ENCODE results near the gene RGS6. TPM values are rescaled to one million over a fixed set of nuclear protein-coding genes. Genes with fewer than 3 reads are reported as not detected.

The RGS6 gene
- total RNA-seq, 4 donors from 2014 or later: 0.84 to 3.0 (median 1.7) TPM; not detected in 1

GRCh38 chr14:72573725-72574417 lies 641.6 kb downstream of the RGS6 start:
- H3K4me3 ChIP-seq (ENCODE audit: low read depth, poor library complexity, severe bottlenecking): no peak overlapping the region
- TF ChIP-seq POLR2A (IDR thresholded peaks at IDR 0.05): no peak
- TF ChIP-seq CTCF (IDR thresholded peaks at IDR 0.05): no peak
- intact Hi-C loops (cut with DNase I; ENCODE audit: low total_unique reads): no loop called here
- DNase-seq (ENCODE audit: low spot score in 2 of 2): no peak
- 46 to 47% methylated on average over 9 of the region's 9 CpGs for WGBS, 2 donors

- intact Hi-C loops (cut with DNase I; ENCODE audit: low total_unique reads): no loop called here
- 96 to 100% methylated on average over 1 of the region's 1 CpG for WGBS, 2 donors
- H3K4me3 ChIP-seq (ENCODE audit: low read depth, poor library complexity, severe bottlenecking): no peak overlapping the region
- DNase-seq (ENCODE audit: low spot score in 2 of 2): no peak
- TF ChIP-seq POLR2A (IDR thresholded peaks at IDR 0.05) (no peak), CTCF (IDR thresholded peaks at IDR 0.05) (no peak)
Measured at GRCh38 chr14:72574715-72575114, 642.5 kb downstream of the RGS6 start.

- no peak overlapping the region for H3K4me3 ChIP-seq (ENCODE audit: low read depth, poor library complexity, severe bottlenecking)
- WGBS, 2 donors: 53 to 55% methylated on average over 1 of the region's 1 CpG
- intact Hi-C loops (cut with DNase I; ENCODE audit: low total_unique reads): no loop called here
- no peak for DNase-seq (ENCODE audit: low spot score in 2 of 2)
- no peak for TF ChIP-seq CTCF (IDR thresholded peaks at IDR 0.05)
- no peak for TF ChIP-seq POLR2A (IDR thresholded peaks at IDR 0.05)
Measured at GRCh38 chr14:72576258-72576657, 644.0 kb downstream of the RGS6 start.

- no peak for TF ChIP-seq CTCF (IDR thresholded peaks at IDR 0.05)
- no peak for TF ChIP-seq POLR2A (IDR thresholded peaks at IDR 0.05)
- WGBS, 2 donors: 76 to 77% methylated on average over 5 of the region's 5 CpGs
- DNase-seq (ENCODE audit: low spot score in 2 of 2): no peak
- H3K4me3 ChIP-seq (ENCODE audit: low read depth, poor library complexity, severe bottlenecking): no peak overlapping the region
- intact Hi-C loops (cut with DNase I; ENCODE audit: low total_unique reads): no loop called here
Measured at GRCh38 chr14:72577521-72577920, 645.3 kb downstream of the RGS6 start.

- no peak overlapping the region for H3K4me3 ChIP-seq (ENCODE audit: low read depth, poor library complexity, severe bottlenecking)
- no peak for DNase-seq (ENCODE audit: low spot score in 2 of 2)
- TF ChIP-seq POLR2A (IDR thresholded peaks at IDR 0.05): no peak
- no peak for TF ChIP-seq CTCF (IDR thresholded peaks at IDR 0.05)
- 84 to 91% methylated on average over 5 of the region's 5 CpGs for whole genome bisulfite sequencing, 2 donors
- intact Hi-C loops (cut with DNase I; ENCODE audit: low total_unique reads): no loop called here
Measured at GRCh38 chr14:72578514-72578913, 646.3 kb downstream of the RGS6 start.

- no peak overlapping the region for H3K4me3 ChIP-seq (ENCODE audit: low read depth, poor library complexity, severe bottlenecking)
- intact Hi-C loops (cut with DNase I; ENCODE audit: low total_unique reads): no loop called here
- TF ChIP-seq CTCF (IDR thresholded peaks at IDR 0.05) (no peak), POLR2A (IDR thresholded peaks at IDR 0.05) (no peak)
- 57 to 81% methylated on average over 1 of the region's 1 CpG for WGBS, 2 donors
- DNase-seq (ENCODE audit: low spot score in 2 of 2): no peak
Measured at GRCh38 chr14:72582582-72582981, 650.4 kb downstream of the RGS6 start.
